Mesenteric fat pad (tissue), 1 donor: Measurements from ENCODE around the gene VWA8. TPM values are rescaled to one million over a fixed set of nuclear protein-coding genes. Genes with fewer than 3 reads are reported as not detected.
"Not testable (repeated sequence)": the region's sequence is repeated elsewhere in the genome, so short reads cannot be mapped to it uniquely, and the experiment has no call there.

Experiments used
- DNase-seq: peaks from one replicate; pipeline ENCODE4 v3.0.0-alpha.2; 2020; ENCODE audit warnings: low spot score
- total RNA-seq: library from RNA; stranded (reverse); fragmentation: NEBNext Ultra II Directional; extraction: Animal tissue kit (Norgen Biotek cat#: 25700); gene quantifications from one replicate; pipeline ENCODE4 v1.2.1, GENCODE V29; 2021
- donor health status: DM: yes; HTN: yes; CAD: no.

Gene VWA8
- total RNA-seq, 1 donor from 2014 or later: 17.9 TPM

DNA sequence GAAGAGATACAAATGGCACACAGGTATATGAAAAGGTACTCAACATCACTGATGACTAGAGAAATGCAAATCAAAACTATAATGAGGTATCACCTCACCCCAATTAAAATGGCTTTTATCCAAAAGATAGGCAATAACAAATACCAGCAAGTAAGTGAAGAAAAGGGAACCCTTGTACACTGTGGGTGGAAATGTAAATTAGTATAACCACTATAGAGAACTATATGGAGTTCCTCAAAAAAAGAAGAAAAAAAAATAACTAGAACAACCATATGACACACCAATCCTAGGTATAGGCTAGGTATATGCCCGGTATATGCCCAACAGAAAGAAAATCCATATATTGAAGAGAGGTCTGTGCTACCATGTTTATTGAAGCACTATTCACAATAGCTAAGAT is 150.9 kb downstream of the VWA8 start:
- DNase-seq: no peak

GRCh38 chr13:41803445-41803735 is 157.5 kb downstream of the VWA8 start:
- not testable (repeated sequence) for DNase-seq

DNA sequence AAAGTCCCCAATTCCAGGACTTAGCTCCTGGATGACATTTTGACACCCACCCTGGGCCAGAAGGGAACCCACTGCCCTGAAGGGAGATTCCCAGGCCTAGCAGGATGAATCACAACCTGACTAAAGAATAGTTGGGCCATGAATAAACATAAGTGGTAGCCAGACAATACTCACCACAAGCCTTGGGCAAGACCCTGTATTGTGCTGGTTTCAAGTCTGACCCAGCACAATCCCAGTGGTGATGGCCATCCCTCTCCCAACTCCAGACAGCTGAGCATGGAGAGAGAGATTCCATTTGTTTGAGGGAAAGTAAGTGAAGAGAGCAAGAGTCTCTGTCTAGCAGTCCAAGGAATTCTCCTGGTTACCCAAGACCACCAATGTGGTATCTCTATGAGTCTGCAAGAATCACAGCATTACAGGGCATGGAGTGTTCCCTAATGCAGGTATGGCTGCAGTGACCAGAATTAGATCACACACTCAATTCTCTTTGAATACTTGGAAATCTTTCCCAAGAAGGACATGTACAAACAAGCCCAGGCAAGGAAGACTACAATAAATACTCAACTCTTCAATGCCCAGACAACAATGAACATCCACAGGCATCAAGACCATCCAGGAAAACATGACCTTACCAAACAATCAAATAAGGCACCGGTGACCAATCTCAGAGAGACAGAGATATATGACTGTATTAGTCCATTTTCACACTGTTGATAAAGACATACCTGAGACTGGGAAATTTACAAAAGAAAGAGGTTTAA is 158.0 kb downstream of the VWA8 start:
- DNase-seq: no peak

DNA sequence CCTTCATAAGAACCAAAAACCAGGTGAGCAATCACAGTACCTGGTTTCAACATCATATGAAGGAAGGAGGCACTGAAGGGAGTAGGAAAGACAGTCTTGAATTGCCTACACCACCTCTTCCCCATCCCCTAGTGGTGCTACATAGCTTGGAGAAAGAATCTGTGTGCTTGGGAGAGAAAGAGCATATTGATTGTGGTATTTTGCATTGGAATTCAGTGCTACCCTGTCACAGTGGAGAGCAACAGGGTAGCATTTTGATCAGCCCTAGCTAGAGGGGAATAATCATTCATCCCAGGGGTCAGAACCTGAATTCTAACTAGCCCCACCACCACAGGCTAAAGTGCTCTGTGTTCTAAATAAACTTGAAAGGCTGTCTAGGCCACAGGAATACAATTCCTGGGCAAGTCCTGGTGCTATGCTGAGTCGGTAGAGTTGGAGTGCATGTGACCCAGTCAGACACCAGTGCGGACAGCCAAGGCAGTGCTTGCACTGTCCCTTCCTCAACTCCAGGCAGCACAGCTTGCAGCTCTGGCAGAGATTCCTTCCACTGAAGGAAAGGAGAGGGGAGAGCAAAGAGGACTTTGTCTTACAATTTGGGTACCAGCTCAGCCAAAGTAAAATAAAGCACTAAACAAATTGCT is 158.7 kb downstream of the VWA8 start:
- DNase-seq: no peak

- no peak for DNase-seq
These were observed 169.9 kb downstream of the VWA8 start for GRCh38 chr13:41791056-41791455.

DNA sequence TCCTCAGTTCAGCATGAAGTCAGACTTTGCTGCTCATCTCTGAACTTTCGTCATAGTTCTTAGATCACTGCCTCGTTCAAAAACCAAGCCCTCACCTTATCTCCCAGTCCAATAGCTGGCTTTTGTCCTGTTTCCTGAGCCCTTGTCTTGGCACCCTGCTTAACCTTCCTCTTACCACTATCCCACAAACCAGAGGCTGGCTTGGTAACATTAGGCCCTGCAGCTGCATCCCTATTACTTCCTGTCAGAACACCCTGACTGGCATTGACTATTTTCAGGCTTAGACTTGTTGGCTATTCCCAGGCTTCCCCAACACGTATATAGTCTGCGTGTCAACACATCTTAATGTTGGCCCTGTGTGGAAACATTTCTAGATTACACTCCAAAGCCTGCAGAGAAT is 172.4 kb downstream of the VWA8 start:
- DNase-seq: no peak

DNA sequence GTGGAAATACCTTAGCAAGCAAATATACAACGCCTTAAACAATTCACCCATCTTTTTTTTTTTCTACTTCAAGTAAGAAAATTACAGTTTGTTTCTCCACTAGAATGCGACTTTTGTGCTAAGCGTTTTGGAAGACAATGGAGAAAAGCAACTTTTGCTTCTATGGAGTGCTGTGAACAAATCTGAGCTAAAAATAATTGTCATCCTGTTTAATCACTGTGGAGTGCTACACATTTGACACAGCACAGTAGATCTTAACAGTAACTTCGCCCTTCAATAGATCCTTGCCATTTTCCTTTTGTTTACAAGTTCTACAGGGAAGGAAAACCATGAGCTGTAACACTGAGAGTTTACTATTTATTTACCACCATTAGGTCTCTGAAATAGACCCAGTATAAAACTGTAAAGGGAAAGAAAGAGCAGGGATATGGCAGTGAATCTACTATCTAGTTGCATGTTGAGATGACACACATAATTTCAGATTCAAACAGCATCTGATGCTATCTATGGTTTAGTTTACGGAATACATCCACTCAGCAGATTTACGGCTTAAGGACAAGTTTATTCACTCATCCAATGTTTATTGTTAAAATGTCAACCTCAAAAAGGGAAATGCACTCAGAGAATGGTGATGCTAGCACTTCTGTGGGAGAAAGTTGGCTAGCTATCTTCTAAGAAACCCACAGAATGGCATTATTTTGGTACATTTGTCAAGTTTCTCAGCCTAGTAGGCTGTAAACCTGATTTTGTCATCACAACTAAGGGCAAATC is 175.3 kb downstream of the VWA8 start:
- DNase-seq: no peak

- no peak for DNase-seq
These were observed 178.8 kb downstream of the VWA8 start for GRCh38 chr13:41782086-41782485.

DNA sequence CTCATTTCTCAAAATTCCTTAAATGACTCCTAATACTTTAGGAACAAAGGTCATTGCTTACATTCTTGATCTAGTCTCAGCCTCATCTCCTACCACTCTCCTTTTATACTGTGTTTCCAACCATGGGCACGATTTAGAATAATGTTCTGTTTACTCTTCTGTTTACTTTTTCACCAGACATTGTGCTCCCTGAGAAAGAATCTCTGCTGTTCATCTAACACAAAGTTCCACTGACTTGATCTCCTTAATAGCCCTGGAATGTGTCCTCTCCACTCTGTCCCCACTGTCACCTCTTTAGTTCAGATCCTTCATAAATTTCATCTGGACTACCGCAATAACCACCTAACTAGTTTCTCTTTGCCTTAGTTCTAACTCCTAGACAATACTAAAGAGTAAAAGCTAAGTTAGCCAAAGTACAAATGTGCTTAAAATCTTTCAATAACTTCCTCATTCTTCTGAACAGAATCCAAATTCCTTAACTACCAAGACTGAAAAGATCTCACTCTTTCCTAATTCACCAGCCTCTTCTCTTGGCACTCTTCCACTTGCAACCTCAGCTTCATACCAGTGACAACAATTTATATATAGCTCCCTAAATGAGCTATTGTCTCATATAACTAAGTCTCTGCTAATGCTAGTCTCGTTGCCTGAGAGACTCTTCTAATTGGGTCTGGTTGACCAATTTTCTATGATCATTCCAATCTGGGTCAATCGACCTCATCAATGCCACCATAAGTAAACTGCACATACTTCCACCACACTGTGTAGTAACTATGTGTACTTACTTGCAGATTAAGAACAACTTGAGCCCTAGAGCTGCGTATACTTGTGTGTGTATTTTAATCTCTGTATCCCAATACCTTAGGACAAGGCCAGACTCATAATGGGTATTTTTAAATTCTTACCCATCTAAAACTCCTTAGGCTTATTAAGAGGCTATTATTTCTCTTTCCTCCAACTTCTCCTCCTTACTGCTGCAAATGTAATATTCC is 179.9 kb downstream of the VWA8 start:
- no peak for DNase-seq

GRCh38 chr13:41775251-41775650 is 185.7 kb downstream of the VWA8 start:
- DNase-seq: no peak

DNA sequence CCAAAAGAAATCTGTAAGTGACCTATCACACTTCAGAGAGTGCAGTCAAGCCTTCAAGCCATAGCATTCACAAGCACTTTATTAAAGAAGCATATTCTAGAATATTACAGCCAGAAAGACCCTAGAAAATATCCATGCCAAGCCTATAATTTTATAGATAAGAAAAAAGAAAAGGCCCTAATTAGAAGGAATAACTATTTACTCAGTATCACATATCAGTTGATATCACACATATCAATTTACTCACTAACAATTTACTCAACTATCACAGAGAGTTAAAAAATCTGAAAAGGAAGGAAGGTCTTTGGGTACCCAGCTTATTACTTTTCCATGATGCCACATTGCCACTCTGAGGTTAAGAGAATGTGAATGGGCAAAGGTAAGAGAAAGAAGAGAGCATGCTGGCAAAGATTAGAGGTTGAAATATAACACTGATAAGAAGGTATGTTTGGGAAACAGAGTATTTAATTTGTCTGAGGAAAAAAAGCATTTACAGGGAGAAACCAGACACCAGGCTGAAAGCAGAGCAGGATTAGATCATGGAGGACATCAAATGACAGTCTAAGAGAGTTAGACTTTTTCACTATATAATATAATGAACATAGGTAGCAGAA is 186.2 kb downstream of the VWA8 start:
- no peak for DNase-seq

GRCh38 chr13:41767801-41768200 is 193.1 kb downstream of the VWA8 start:
- DNase-seq: no peak

DNA sequence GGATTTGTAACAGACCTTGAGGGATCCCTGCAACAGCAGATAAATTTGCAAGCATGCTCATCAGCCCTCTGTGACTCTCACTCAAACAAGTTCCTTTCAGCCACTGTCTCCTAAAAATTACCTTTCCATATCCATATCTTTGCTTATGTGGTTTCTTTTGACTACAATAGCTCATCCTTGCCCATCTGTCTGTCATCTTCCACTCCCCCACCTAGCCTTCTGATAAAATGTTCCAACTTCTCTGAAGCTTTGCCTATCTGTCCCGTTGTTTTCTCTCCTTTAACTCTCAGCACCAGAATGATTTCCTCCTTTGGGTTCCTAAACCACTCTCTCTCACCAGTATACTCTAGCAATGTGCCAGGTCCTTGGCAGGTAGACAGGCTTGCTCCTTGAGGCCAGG is 194.5 kb downstream of the VWA8 start:
- no peak for DNase-seq

GRCh38 chr13:41765813-41766212 is 195.1 kb downstream of the VWA8 start:
- DNase-seq: no peak

GRCh38 chr13:41765020-41765419 is 195.9 kb downstream of the VWA8 start:
- DNase-seq: no peak

GRCh38 chr13:41764558-41764957 is 196.4 kb downstream of the VWA8 start:
- no peak for DNase-seq

- no peak for DNase-seq
These were observed 197.1 kb downstream of the VWA8 start for GRCh38 chr13:41763782-41764181.

GRCh38 chr13:41762796-41763195 is 198.1 kb downstream of the VWA8 start:
- no peak for DNase-seq

DNA sequence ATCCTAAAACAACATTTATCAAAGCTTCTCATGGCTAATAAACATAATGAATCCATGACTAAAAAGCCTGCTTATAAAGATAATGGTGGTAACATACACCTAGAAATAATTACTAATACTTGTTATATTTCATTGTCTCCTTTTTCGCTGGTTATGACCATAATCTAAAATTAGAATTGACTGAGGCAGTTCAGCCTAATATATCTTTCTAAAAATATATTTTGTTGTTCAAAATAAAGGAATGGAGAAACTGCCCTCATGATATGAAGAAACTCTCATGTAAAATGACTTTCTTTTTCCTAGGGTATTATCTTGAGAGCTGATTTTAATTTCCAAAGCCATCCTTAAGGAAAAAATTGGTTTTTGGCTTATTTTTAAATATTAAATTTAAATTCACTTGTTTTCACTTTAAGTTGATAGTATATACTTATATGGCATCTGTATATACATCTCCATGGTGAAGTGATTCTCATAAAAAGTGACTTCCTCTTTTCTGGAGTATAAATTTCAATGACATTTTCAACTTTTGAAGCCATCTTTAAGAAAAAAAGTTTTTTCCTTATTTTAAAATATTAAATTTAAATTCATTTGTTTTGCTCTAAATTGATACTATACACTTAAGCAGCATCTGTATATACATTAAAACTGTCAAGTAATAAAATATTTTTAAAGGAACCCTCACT is 204.6 kb downstream of the VWA8 start:
- DNase-seq: no peak

DNA sequence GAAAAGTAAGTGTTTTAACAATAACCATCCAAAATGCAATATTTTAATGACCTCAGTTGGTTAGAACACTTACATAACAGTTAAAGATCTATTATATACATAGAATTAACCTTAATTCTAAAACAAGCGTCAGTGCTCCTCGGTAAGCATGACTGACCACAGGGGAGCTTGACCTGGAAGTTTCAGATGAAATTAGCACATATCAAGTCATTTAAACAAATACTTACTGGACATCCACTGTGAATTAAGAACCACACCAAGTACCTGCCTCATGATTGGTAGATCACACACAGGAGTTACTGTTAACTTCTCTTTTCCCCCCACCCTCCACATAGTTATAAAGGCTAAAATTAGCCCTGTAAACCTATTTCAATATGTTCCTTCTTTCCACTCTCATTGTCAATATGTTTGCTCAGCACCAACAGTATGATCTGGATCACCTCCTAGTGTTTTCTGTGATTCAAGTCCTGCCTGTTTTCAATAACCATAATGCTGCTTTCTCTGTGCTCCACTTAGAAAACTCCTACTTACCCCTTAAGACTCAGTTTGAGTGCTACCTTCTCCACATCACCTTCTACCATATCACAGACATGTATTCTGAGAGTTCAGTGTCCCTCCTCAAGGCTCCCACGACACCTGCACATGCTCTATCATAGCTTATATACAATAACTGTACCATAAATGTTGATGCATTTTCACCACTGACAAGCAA is 209.0 kb downstream of the VWA8 start:
- no peak for DNase-seq
